Right atrium auricular region (tissue), 2 donors: ENCODE data around the gene CAP1. TPM values are rescaled to one million over a fixed set of nuclear protein-coding genes. Genes with fewer than 3 reads are reported as not detected.

ENCODE experiments used
- DNase-seq: peaks from one replicate; pipeline ENCODE4 v3.0.0-alpha.2; 2019; ENCODE audit warnings: low spot score
- H3K27ac ChIP-seq, 2 donors: fragments of 200-600 bp; sonication (generic); 1 replicate in 1 of 2; 2 replicates in 1 of 2; pipeline ENCODE4 v1.5.1; 2016 to 2019
- H3K27me3 ChIP-seq, 2 donors: fragments of 200-600 bp; sonication (generic); one replicate each; pipeline versions ENCODE4 v1.5.1 to v1.6.0; 2017 to 2019
- H3K36me3 ChIP-seq: fragments of 200-600 bp; sonication (generic); one replicate; pipeline ENCODE4 v1.5.1; 2016
- H3K4me1 ChIP-seq, 2 donors: fragments of 200-600 bp; sonication (generic); one replicate each; pipeline versions ENCODE4 v1.5.1 to v1.6.0; 2017 to 2019
- H3K4me3 ChIP-seq, 2 donors: fragments of 200-600 bp; sonication (generic); 1 replicate in 1 of 2; 2 replicates in 1 of 2; pipeline ENCODE4 v1.5.1; 2017 to 2019; ENCODE audit warnings: mild to moderate bottlenecking in 1 of 2, moderate library complexity in 1 of 2
- H3K9me3 ChIP-seq, 2 donors: fragments of 200-600 bp; sonication (generic); one replicate each; pipeline ENCODE4 v1.5.1; 2019
- CTCF ChIP-seq, 2 donors: fragments of 200-600 bp; sonication (generic); IDR thresholded peaks; one replicate each; pipeline ENCODE4 v1.5.1; 2019; ENCODE audit warnings: antibody characterized with exemption in 2 of 2
- total RNA-seq, 2 donors: library from RNA; depleted of rRNA; stranded (reverse); fragments of >200 nt; gene quantifications; one replicate each; pipeline ENCODE4 v1.1.0, GENCODE V29; 2016

CAP1 gene
- total RNA-seq = 100 to 1,000 TPM in 1 of 2 donors, 10 to 100 TPM in 1; 58.9 to 111 TPM

- TF ChIP-seq CTCF (IDR thresholded peaks at IDR 0.05) = no peak
- Histone ChIP-seq H3K36me3 (no peaks in the 10 kb centered on the region), H3K9me3 (no peaks in the 10 kb centered on the region), H3K4me1 (peaks cover 0 to 78% of the 10 kb centered on the region in 2 donors), H3K4me3 (peak within 1 kb of the TSS; percentile 99), H3K27me3 (no peaks in the 10 kb centered on the region), H3K27ac (peak within 1 kb of the TSS; percentile 99 to 100)
- DNase-seq = peak; percentile 99
These were observed at the start of gene CAP1 for GRCh38 chr1:40040511-40041465. Gene CAP1 (plus strand): TSS chr1:40040729. CDS start chr1:40059347, 18,618 bp downstream.

- Histone ChIP-seq H3K27ac (no peak overlapping the region), H3K4me1 (no peaks in the 10 kb centered on the region), H3K36me3 (no peaks in the 10 kb centered on the region), H3K27me3 (no peaks in the 10 kb centered on the region), H3K9me3 (no peaks in the 10 kb centered on the region), H3K4me3 (no peak overlapping the region)
- no peak for DNase-seq
- no peak for TF ChIP-seq CTCF (IDR thresholded peaks at IDR 0.05)
These were observed 48.3 kb upstream of the CAP1 start for GRCh38 chr1:39992234-39992633.

GRCh38 chr1:39992888-39993287 lies 47.6 kb upstream of the CAP1 start:
- no peaks in the 10 kb centered on the region for H3K9me3 ChIP-seq
- TF ChIP-seq CTCF (IDR thresholded peaks at IDR 0.05) = no peak
- no peaks in the 10 kb centered on the region for H3K36me3 ChIP-seq

GRCh38 chr1:39995973-39996393 lies 44.5 kb upstream of the CAP1 start:
- TF ChIP-seq CTCF (IDR thresholded peaks at IDR 0.05) = no peak
- Histone ChIP-seq H3K36me3 (no peaks in the 10 kb centered on the region), H3K4me3 (no peak overlapping the region), H3K27ac (no peak overlapping the region), H3K27me3 (no peaks in the 10 kb centered on the region), H3K4me1 (no peaks in the 10 kb centered on the region), H3K9me3 (no peaks in the 10 kb centered on the region)
- no peak for DNase-seq

More at GRCh38 chr1:39992888-39993287, 47.6 kb upstream of the CAP1 start:
- no peaks in the 10 kb centered on the region for H3K27me3 ChIP-seq
- no peaks in the 10 kb centered on the region for H3K4me1 ChIP-seq
- H3K27ac ChIP-seq = no peak overlapping the region
- no peak overlapping the region for H3K4me3 ChIP-seq
- no peak for DNase-seq

GRCh38 chr1:39996396-39997004 lies 44.0 kb upstream of the CAP1 start:
- Histone ChIP-seq H3K4me3 (no peak overlapping the region), H3K9me3 (no peaks in the 10 kb centered on the region), H3K27me3 (no peaks in the 10 kb centered on the region), H3K4me1 (no peaks in the 10 kb centered on the region), H3K27ac (no peak overlapping the region), H3K36me3 (no peaks in the 10 kb centered on the region)
- DNase-seq = no peak
- no peak for TF ChIP-seq CTCF (IDR thresholded peaks at IDR 0.05)
